NOMO-1 (cell line): ENCODE data around the gene ZNF324.
A peak's percentile ranks its signal among the peaks of the same experiment; 100 is the strongest.
"Not testable (repeated sequence)": the region's sequence is repeated elsewhere in the genome, so short reads cannot be mapped to it uniquely, and the experiment has no call there.

ENCODE experiments used
- DNase-seq, 2 experiments: peaks; one replicate each; lab custom pipeline; 2025; ENCODE audit not compliant: unreplicated experiment in 2 of 2; lab: John Stamatoyannopoulos, UW

ZNF324 gene

GRCh38 chr19:58498316-58499020, 31.6 kb downstream of the ZNF324 start:
- DNase-seq = no peak

DNA sequence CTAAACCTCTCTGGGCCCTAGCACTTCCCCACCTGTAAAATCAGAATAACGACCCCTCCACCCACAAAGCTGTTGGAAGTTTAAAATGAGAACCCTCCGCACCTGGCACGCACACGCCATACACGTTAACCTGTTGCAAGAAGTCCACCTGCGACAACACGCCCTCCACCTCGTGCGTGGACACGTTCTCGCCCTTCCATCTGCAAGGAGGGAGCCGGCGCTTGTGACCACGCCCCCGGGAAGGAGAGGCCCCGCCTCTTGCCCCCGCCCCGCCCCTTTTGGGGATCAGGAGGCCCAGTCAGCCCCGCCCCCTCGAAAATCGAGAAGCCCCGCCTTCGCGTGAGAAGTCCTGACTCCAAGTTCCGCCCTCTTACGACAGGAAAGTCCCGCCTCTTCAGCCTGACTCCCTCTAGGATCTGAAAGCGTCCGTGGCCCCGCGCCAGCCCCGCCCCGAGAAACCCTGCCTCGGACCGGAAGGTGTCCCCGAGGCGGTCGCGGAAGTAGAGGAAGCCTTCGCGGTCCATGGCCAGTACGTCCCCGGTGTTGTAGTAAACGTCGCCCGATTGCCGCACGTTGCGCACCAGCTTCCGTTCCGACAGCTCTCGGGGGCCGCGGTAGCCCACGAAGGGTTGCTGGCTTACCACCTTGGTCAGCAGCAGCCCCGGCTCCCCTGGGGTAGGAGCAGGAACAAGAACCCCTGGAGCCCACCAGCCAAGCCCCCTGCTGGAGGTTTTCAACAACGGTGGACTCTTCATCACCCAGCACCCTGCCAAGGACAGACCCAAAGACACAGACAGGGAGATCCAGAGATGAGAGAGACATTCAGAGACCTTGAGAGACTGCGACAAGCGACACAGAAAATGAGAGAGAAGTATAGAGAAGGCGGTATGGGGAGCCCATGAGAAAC, 32.4 kb downstream of the ZNF324 start:
- peak; percentile 93 to 96 for DNase-seq

DNA sequence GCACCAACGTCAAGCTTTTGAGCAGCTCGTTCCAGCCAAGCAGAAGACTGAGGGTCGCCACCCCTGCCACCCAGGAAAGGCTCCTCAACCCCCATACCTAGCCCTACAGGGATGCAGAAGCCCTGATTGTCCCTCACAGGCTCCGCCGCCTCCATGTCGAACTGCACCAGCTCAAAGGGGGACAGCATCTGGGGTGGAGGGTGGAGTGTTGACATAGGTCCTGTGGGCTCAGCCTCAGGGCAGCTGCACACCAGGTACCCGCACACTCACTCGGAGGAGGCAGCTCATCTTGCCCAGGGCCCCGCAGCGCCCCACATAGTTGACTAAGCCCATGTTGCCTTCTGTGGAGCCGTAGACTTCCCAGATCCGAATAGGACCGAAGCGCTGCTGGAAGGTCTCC, 33.4 kb downstream of the ZNF324 start:
- DNase-seq = no peak

DNA sequence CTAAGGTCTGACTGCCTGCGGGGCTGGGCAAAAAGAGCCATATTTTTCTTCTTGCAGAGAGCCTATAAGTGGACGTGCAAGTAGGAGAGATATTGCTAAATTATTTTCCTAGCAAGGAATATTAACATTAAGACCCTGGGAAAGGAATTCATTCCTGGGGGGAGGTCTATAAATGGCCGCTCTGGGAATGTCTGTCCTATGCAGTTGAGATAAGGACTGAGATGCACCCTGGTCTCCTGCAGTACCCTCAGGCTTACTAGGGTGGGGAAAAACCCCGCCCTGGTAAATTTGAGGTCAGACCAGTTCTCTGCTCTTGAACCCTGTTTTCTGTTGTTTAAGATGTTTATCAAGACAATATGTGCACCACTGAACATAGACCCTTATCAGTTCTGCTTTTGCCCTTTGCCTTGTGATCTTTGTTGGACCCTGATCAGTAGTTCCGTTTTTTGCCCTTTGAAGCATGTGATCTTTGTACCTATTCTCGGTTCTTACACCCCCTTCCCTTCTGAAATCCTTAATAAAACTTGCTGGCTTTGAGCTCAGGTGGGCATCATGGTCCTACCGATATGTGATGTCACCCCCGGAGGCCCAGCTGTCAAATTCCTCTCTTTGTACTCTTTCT, 40.8 kb downstream of the ZNF324 start:
- not testable (repeated sequence) for DNase-seq

DNA sequence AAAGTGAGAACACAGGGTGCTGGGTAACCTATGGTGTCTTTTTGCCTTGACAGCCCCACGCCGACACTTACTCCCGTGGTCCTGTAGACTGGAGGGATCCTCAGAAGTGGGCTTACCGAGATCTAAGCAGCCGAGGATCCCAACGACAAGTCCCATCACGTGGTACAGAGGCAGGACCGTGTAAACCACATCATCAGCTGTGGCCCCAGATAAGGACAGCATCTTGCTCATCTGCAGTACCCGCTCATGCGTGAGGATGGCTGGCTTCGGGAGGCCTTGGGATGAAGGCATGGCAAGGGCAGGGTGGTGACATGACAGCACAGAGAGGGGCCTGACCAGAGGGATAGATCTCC, 42.8 kb downstream of the ZNF324 start:
- no peak for DNase-seq

GRCh38 chr19:58510084-58510862, 43.4 kb downstream of the ZNF324 start:
- DNase-seq = no peak

DNA sequence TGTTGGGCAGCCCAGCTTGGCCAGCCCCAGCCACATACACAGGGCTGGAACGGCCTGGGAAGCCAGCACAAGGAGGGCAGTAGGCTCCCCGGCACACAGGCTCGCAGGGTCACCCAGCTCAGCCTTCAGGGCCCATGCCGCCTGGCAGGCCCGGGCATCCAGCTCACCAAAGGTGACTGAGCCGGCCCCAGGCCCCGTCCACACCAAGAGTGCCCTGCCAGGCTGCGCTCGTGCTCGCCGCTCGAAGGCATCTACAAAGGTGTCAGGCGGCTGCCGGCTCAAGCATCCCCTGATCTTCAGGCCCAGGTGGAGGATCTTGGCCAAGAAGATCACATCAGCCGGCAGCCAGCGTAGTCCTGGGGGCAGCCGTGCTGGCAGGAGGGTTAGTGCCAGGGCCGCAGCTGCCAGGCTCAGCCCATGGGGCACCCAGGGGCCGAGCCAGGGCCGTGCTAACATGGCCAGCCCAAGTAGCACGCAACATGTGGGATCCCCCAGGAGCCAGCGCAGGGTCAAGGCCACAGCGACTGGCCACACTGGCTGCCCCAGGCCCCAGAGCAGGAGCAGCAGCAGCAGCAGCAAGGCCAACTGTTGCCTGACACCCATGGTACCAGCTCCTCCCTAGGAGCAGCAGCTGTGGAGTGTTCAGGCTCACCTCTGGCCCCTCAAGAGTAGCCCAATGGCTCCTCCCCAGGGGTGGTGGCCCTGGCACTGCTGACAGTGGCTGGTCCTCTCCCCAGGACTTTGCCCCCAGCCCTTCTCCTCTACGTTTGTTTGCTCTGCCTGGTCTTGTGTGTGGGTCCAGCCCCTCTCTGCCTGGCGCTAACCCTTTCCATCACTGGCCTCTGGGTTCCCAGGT, 44.7 kb downstream of the ZNF324 start, which contains the start of gene SLC27A5:
Gene SLC27A5, minus strand, starts transcription at position 640 of the 856 bp plus-strand sequence. Its CDS starts 37 bp downstream, at position 603.
- no peak for DNase-seq

- no peak for DNase-seq
Measured at GRCh38 chr19:58513213-58513693, 46.4 kb downstream of the ZNF324 start.

GRCh38 chr19:58513694-58514563, 47.0 kb downstream of the ZNF324 start:
- peak; percentile 89 to 92 for DNase-seq

DNA sequence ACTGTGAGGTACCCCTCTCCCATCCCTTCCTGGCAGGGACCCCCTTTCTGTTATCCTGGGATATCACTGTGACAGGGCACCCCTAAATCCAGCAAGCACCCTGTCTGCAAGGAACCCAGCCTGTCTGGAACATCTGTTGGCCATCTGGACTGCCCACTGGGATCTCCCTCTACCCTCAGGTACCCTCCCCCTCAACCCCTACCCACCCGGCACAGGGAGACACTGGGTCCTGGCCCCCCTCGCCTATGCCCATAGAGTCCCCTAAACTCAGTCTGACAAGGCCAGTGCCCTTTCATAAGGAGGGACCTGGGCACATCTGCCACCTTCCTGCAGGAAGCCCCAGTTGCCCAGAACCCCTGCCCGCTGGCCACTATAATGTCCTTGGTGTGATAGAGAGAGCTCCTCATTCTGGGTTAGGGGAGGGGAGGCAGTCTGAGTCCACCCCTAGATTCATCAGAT, 47.7 kb downstream of the ZNF324 start:
- DNase-seq = no peak

GRCh38 chr19:58515259-58515658, 48.4 kb downstream of the ZNF324 start:
- no peak for DNase-seq

- DNase-seq = no peak
Measured at GRCh38 chr19:58516246-58516836, 49.5 kb downstream of the ZNF324 start.

- DNase-seq = no peak
Measured at GRCh38 chr19:58516964-58517833, 50.3 kb downstream of the ZNF324 start.

GRCh38 chr19:58518256-58519086, 51.6 kb downstream of the ZNF324 start:
- peak; percentile 56 to 76 for DNase-seq

GRCh38 chr19:58519087-58519354, 52.1 kb downstream of the ZNF324 start:
- DNase-seq = peak; percentile 70 to 82
